Fibroblast of lung (primary cell): Measurements from ENCODE around the gene OR11G2. TPM values are rescaled to one million over a fixed set of nuclear protein-coding genes. Genes with fewer than 3 reads are reported as not detected.
"Not testable (repeated sequence)": the region's sequence is repeated elsewhere in the genome, so short reads cannot be mapped to it uniquely, and the experiment has no call there.

Experiments used
- DNase-seq, 2 donors: peaks; one replicate each; pipeline versions ENCODE4 v3.0.0 to v3.0.0-alpha.2; 2010; ENCODE audit warnings: low read depth in 2 of 2
- H2AFZ ChIP-seq: 2 replicates; pipeline ENCODE4 v1.5.1; 2012; ENCODE audit warnings: low read length, control low read depth, inconsistent platforms
- H3K27ac ChIP-seq: 2 replicates; pipeline ENCODE4 v1.5.1; 2011; ENCODE audit warnings: low read length, control low read depth; ENCODE audit not compliant: insufficient read depth
- H3K27me3 ChIP-seq: 2 replicates; pipeline ENCODE4 v1.5.1; 2011; ENCODE audit warnings: mild to moderate bottlenecking, low read length; ENCODE audit not compliant: control insufficient read depth, insufficient read depth
- H3K36me3 ChIP-seq: 2 replicates; pipeline ENCODE4 v1.5.1; 2011; ENCODE audit warnings: low read length; ENCODE audit not compliant: control insufficient read depth, insufficient read depth
- H3K4me1 ChIP-seq: 2 replicates; pipeline ENCODE4 v1.5.1; 2011; ENCODE audit warnings: low read length; ENCODE audit not compliant: control insufficient read depth, insufficient read depth; ENCODE audit errors: extremely low read depth
- H3K4me2 ChIP-seq: 2 replicates; pipeline ENCODE4 v1.5.1; 2011; ENCODE audit warnings: low read length, control low read depth; ENCODE audit not compliant: insufficient read depth; ENCODE audit errors: extremely low read depth
- H3K4me3 ChIP-seq, 4 experiments: fragments of 200-600 bp in 1 of 4; sonication (generic) in 1 of 4; replicated peaks in 1 of 4; 2 replicates each; pipeline ENCODE4 v1.5.1; 2011 to 2016; ENCODE audit warnings: low read length in 4 of 4, low read depth in 3 of 4, mild to moderate bottlenecking in 3 of 4, control low read depth in 2 of 4, inconsistent platforms in 1 of 4, mixed read lengths in 1 of 4; ENCODE audit not compliant: insufficient read depth in 1 of 4; ENCODE audit errors: control extremely low read depth in 1 of 4
- H3K79me2 ChIP-seq: 2 replicates; pipeline ENCODE4 v1.5.1; 2012; ENCODE audit warnings: mild to moderate bottlenecking, low read length, inconsistent platforms; ENCODE audit not compliant: control insufficient read depth, insufficient read depth
- H3K9ac ChIP-seq: 2 replicates; pipeline ENCODE4 v1.5.1; 2011; ENCODE audit warnings: mild to moderate bottlenecking, low read length, control low read depth; ENCODE audit not compliant: insufficient read depth
- H3K9me3 ChIP-seq: 2 replicates; pipeline ENCODE4 v1.5.1; 2012; ENCODE audit warnings: low read depth, low read length; ENCODE audit not compliant: control insufficient read depth, insufficient read depth
- H4K20me1 ChIP-seq: 2 replicates; pipeline ENCODE4 v1.5.1; 2011; ENCODE audit warnings: low read length; ENCODE audit not compliant: control insufficient read depth, insufficient read depth; ENCODE audit errors: extremely low read depth
- CTCF ChIP-seq, 2 donors: IDR thresholded peaks in 1 of 2; conservative IDR thresholded peaks in 1 of 2; 1 replicate in 1 of 2; 2 replicates in 1 of 2; pipeline ENCODE4 v1.5.1; 2011 to 2012; ENCODE audit warnings: low read length in 2 of 2, control low read depth in 1 of 2, inconsistent platforms in 1 of 2, low read depth in 1 of 2, mild to moderate bottlenecking in 1 of 2
- EZH2 ChIP-seq: IDR thresholded peaks from 2 replicates; pipeline ENCODE4 v1.5.1; 2012; ENCODE audit warnings: low read length, control low read depth, mild to moderate bottlenecking; ENCODE audit errors: missing control alignments
- polyA plus RNA-seq, 2 donors: library from polyadenylated mRNA; depleted of rRNA in 1 of 2; stranded (reverse) in 1 of 2; unstranded in 1 of 2; fragments of >200 nt; gene quantifications; 2 replicates each; pipeline ENCODE4 v1.2.1, GENCODE V29; 2011 to 2012; ENCODE audit warnings: missing spikeins in 1 of 2
- total RNA-seq: library from RNA; depleted of rRNA; stranded (reverse); fragments of >200 nt; gene quantifications from 2 replicates; pipeline ENCODE4 v1.2.1, GENCODE V29; 2014

The OR11G2 gene
- total and polyA plus RNA-seq, 2 donors (not counting 1 experiment from before 2014, with no cell fraction given) = not detected

- Histone ChIP-seq H3K4me3 (no peak overlapping the region), H3K4me1 (no peaks in the 10 kb centered on the region), H3K27me3 (no peaks in the 10 kb centered on the region), H3K27ac (no peak overlapping the region), H3K4me2 (no peak overlapping the region), H3K9ac (no peak overlapping the region), H3K79me2 (no peaks in the 10 kb centered on the region), H2AFZ (no peak overlapping the region), H4K20me1 (no peaks in the 10 kb centered on the region), H3K9me3 (no peaks in the 10 kb centered on the region), H3K36me3 (no peaks in the 10 kb centered on the region)
- DNase-seq = no peak
- no peak for TF ChIP-seq CTCF (conservative IDR thresholded peaks at IDR 0.05 in 1 of 2, IDR thresholded peaks at IDR 0.05 in 1 of 2; ENCODE audit: low read depth in 1 of 2, low read length in 2 of 2)
- TF ChIP-seq EZH2 = no peak
These were observed 26.2 kb upstream of the OR11G2 start for GRCh38 chr14:20164462-20164861.

- no peak for TF ChIP-seq CTCF (conservative IDR thresholded peaks at IDR 0.05 in 1 of 2, IDR thresholded peaks at IDR 0.05 in 1 of 2; ENCODE audit: low read depth in 1 of 2, low read length in 2 of 2)
- TF ChIP-seq EZH2 = no peak
These were observed 23.6 kb upstream of the OR11G2 start for GRCh38 chr14:20167091-20167490.

GRCh38 chr14:20169852-20170251 is 20.8 kb upstream of the OR11G2 start:
- DNase-seq, H3K36me3 ChIP-seq, H3K9me3 ChIP-seq, H3K27me3 ChIP-seq, H3K9ac ChIP-seq, H2AFZ ChIP-seq, H3K27ac ChIP-seq, H3K4me1 ChIP-seq, H3K4me2 ChIP-seq, H3K79me2 ChIP-seq, H3K4me3 ChIP-seq, H4K20me1 ChIP-seq: not testable (repeated sequence)

More at GRCh38 chr14:20167091-20167490, 23.6 kb upstream of the OR11G2 start:
- Histone ChIP-seq H3K9ac (no peak overlapping the region), H3K27me3 (no peaks in the 10 kb centered on the region), H2AFZ (no peak overlapping the region), H3K4me2 (no peak overlapping the region), H4K20me1 (no peaks in the 10 kb centered on the region), H3K27ac (no peak overlapping the region), H3K4me3 (no peak overlapping the region), H3K9me3 (no peaks in the 10 kb centered on the region), H3K79me2 (no peaks in the 10 kb centered on the region), H3K36me3 (no peaks in the 10 kb centered on the region), H3K4me1 (no peaks in the 10 kb centered on the region)
- no peak for DNase-seq

- not testable (repeated sequence) for H3K4me1 ChIP-seq, H2AFZ ChIP-seq, H3K9me3 ChIP-seq, H3K27me3 ChIP-seq, H3K9ac ChIP-seq, H3K4me2 ChIP-seq, H3K27ac ChIP-seq, H3K79me2 ChIP-seq, H3K4me3 ChIP-seq, DNase-seq, H3K36me3 ChIP-seq, H4K20me1 ChIP-seq
These were observed 16.5 kb upstream of the OR11G2 start for GRCh38 chr14:20174205-20174604.
